Dendritic cell treated with granulocyte-macrophage colony-stimulating factor and Interleukin-4, amounts not matched to agents 40 ng/mL and 50 ng/mL, for 4 days (primary cell): Measurements from ENCODE around the gene RFWD3.
A peak's percentile ranks its signal among the peaks of the same experiment; 100 is the strongest.

Experiments
- H3K27ac Mint-ChIP-seq: one replicate; pipeline ENCODE4 v1.8.0; 2022; ENCODE audit warnings: mild to moderate bottlenecking, mixed read lengths
- H3K27me3 Mint-ChIP-seq: one replicate; pipeline ENCODE4 v1.8.0; 2022; ENCODE audit warnings: mild to moderate bottlenecking, mixed read lengths
- H3K36me3 Mint-ChIP-seq: one replicate; pipeline ENCODE4 v1.8.0; 2022; ENCODE audit warnings: low read depth, mixed read lengths
- H3K4me1 Mint-ChIP-seq: one replicate; pipeline ENCODE4 v1.8.0; 2022; ENCODE audit warnings: low read depth, mixed read lengths
- H3K4me3 Mint-ChIP-seq: one replicate; pipeline ENCODE4 v1.8.0; 2022; ENCODE audit warnings: mild to moderate bottlenecking, moderate library complexity, mixed read lengths
- H3K9me3 Mint-ChIP-seq: one replicate; pipeline ENCODE4 v1.8.0; 2022; ENCODE audit warnings: mixed read lengths
- intact Hi-C: fragments of 100-400 bp; cut with micrococcal nuclease; formaldehyde crosslinking; loops from one replicate; pipeline ENCODE4 v1.15.0; 2022

RFWD3 gene

DNA sequence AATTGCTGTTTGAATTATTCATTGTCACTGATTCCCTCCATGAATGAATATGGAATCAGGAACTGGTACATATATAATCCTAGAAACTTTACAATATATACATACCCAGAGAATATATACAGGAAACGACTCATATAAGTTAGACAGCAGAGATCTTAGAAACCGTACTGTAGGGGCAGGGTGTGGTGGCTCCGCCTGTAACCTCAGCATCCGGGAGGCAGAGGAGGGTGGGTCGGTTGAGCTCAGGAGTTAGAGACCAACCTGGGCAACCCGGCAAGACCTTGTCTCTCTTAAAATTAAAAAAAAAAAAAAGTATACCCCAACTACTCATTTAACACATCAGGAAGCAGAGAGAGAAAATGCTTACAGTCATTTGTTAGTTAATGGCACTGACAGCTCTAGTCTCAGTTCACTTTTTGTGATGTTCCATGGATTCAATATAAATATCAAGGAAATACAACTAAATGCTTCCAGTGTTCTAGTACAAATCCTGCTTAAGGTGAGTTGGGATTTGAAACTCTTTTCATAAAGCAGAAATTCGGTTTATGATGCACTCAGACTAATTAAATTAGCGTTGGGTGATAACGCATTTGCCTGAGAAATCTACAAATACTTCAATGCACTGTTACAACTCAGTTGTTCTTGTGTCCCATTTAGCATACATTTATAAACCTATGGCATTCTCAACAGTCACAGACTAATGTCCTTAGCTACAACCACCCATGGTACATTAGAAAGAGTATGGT, 65.4 kb downstream of the RFWD3 start:
- peaks cover 53% of the 10 kb centered on the region for H3K4me1 Mint-ChIP-seq
- H3K27ac Mint-ChIP-seq, result peak overlapping the region; percentile 39
- H3K4me3 Mint-ChIP-seq, result peak overlapping the region; percentile 52
- peaks cover 42% of the 10 kb centered on the region for H3K36me3 Mint-ChIP-seq
- no peaks in the 10 kb centered on the region for H3K9me3 Mint-ChIP-seq
- intact Hi-C loops, result loop anchor here (5.0 to 10.0 kb wide), 2 partner anchors 39 to 306 kb away; partner anchors contain the start of gene PSMD7
- H3K27me3 Mint-ChIP-seq, result no peaks in the 10 kb centered on the region

DNA sequence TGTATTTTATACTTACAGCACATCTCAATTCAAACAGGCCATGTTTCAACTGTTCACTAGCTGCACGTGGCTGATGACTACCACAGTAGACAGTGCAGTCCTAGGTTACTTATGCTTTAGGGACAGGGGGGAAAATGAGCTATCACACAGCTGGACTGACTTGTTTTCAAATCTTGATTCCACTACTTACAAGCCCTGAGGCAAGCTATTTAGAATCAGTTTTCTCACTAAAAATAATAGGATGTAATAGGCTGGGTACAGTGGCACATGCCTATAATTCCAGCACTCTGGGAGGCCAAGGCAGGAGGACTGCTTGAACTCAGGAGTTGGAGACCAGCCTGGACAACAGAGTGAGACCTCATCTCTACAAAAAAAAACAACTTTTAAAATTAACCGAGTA, 70.1 kb downstream of the RFWD3 start:
- intact Hi-C loops, result no loop called here
- H3K36me3 Mint-ChIP-seq, result peaks cover 43% of the 10 kb centered on the region
- H3K9me3 Mint-ChIP-seq, result no peaks in the 10 kb centered on the region
- H3K27me3 Mint-ChIP-seq, result no peaks in the 10 kb centered on the region
- H3K27ac Mint-ChIP-seq, result no peak overlapping the region
- H3K4me3 Mint-ChIP-seq, result no peak overlapping the region
- peaks cover 33% of the 10 kb centered on the region for H3K4me1 Mint-ChIP-seq

GRCh38 chr16:74592847-74593246, 73.8 kb downstream of the RFWD3 start:
- Mint-ChIP-seq H3K9me3 (no peaks in the 10 kb centered on the region), H3K4me3 (no peak overlapping the region), H3K27ac (no peak overlapping the region), H3K4me1 (peaks cover 36% of the 10 kb centered on the region), H3K27me3 (no peaks in the 10 kb centered on the region), H3K36me3 (peaks cover 20% of the 10 kb centered on the region)
- intact Hi-C loops, result no loop called here

DNA sequence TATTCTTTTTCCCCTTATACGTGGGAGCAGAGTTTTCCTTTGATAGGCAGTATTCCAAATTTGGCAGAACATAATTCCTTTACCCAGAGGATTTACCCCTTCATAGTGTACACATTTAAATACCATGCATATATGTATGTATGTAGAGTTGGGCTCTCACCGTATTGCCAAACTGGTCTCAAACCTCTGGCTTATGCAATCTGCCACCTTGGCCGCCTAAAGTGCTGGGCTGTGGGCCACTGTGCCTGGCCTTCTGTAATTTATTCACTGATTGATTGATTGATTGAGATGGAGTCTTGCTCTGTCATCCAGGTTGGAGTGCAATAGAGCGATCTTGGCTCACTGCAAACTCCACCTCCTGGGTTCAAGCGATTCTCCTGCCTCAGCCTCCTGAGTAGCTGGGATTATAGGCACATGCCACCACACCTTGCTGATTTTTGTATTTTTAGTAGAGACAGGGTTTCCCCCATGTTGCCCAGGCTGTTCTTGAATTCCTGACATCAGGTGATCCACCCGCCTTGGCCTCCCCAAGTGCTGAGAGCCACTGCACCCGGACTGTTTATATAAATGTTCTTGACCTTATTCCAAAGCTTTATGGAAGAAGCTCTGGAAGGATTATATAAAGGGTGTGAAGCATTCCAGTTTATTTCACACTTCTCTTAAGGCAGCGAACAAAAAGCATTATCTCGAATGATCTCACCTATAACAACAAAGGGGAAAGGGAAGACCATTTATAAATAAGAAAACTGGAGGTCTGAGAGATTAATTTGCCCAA, 74.6 kb downstream of the RFWD3 start:
- intact Hi-C loops, result no loop called here
- no peak overlapping the region for H3K4me3 Mint-ChIP-seq
- H3K9me3 Mint-ChIP-seq, result no peaks in the 10 kb centered on the region
- peak overlapping the region; percentile 59 for H3K27ac Mint-ChIP-seq
- H3K4me1 Mint-ChIP-seq, result peaks cover 42% of the 10 kb centered on the region
- peaks cover 16% of the 10 kb centered on the region for H3K36me3 Mint-ChIP-seq
- no peaks in the 10 kb centered on the region for H3K27me3 Mint-ChIP-seq

GRCh38 chr16:74586948-74587347, 79.7 kb downstream of the RFWD3 start:
- Mint-ChIP-seq H3K27ac (peak overlapping the region; percentile 8), H3K4me1 (peaks cover 70% of the 10 kb centered on the region), H3K36me3 (peaks cover 7% of the 10 kb centered on the region), H3K9me3 (no peaks in the 10 kb centered on the region), H3K27me3 (no peaks in the 10 kb centered on the region), H3K4me3 (no peak overlapping the region)
- intact Hi-C loops, result no loop called here

- intact Hi-C loops, result no loop called here
- Mint-ChIP-seq H3K4me1 (peaks cover 76% of the 10 kb centered on the region), H3K27me3 (no peaks in the 10 kb centered on the region), H3K9me3 (no peaks in the 10 kb centered on the region), H3K27ac (peak overlapping the region; percentile 8), H3K36me3 (peaks cover 7% of the 10 kb centered on the region), H3K4me3 (no peak overlapping the region)
Observed at GRCh38 chr16:74585846-74586443, 80.7 kb downstream of the RFWD3 start.

GRCh38 chr16:74583926-74584666, 82.6 kb downstream of the RFWD3 start:
- Mint-ChIP-seq H3K27me3 (no peaks in the 10 kb centered on the region), H3K36me3 (peaks cover 7% of the 10 kb centered on the region), H3K27ac (peak overlapping the region; percentile 19), H3K9me3 (no peaks in the 10 kb centered on the region), H3K4me1 (peaks cover 75% of the 10 kb centered on the region), H3K4me3 (no peak overlapping the region)
- intact Hi-C loops, result no loop called here

- H3K36me3 Mint-ChIP-seq, result peaks cover 7% of the 10 kb centered on the region
- no peaks in the 10 kb centered on the region for H3K9me3 Mint-ChIP-seq
- no peaks in the 10 kb centered on the region for H3K27me3 Mint-ChIP-seq
- intact Hi-C loops, result no loop called here
- H3K27ac Mint-ChIP-seq, result peak overlapping the region; percentile 15
- no peak overlapping the region for H3K4me3 Mint-ChIP-seq
- H3K4me1 Mint-ChIP-seq, result peaks cover 76% of the 10 kb centered on the region
Observed at GRCh38 chr16:74582970-74583369, 83.7 kb downstream of the RFWD3 start.

DNA sequence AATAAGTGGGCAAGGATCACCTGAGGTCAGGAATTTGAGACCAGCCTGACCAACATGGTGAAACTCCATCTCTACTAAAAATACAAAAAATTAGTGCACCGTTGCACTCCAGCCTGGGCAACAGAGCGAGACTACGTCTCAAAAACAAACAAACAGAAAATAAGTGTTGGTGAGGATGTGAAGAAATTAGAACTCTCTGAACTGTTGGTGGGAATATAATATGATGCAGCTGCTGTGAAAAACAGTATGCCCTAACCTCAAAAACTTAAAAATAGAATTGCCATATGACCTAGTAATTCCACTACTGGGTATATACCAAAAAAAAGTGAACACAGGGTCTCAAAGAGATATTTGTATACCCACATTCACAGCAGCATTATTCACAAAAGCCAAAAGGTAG, 85.8 kb downstream of the RFWD3 start:
- no peaks in the 10 kb centered on the region for H3K9me3 Mint-ChIP-seq
- H3K4me3 Mint-ChIP-seq, result no peak overlapping the region
- H3K27me3 Mint-ChIP-seq, result no peaks in the 10 kb centered on the region
- H3K4me1 Mint-ChIP-seq, result peaks cover 63% of the 10 kb centered on the region
- H3K27ac Mint-ChIP-seq, result no peak overlapping the region
- intact Hi-C loops, result no loop called here
- no peaks in the 10 kb centered on the region for H3K36me3 Mint-ChIP-seq

DNA sequence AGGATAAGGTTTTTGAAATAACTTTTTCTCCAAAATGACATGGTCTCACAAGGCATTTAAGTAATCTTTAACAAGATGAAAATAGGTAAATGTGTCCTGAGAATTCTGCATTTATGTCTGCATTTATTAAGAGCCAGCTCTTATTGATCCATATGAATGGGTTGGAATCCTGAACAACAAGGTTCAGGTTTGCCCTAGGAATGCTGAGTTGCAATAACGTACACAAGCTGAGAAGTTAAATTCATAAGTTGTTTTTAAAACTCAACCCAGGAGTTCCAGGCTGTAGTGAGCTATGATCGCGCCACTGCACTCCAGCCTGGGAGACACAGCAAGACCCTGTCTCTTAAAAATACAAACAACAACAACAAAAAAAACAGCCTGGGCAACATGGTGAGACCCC, 87.8 kb downstream of the RFWD3 start:
- Mint-ChIP-seq H3K36me3 (no peaks in the 10 kb centered on the region), H3K4me1 (peaks cover 53% of the 10 kb centered on the region), H3K9me3 (no peaks in the 10 kb centered on the region), H3K27me3 (no peaks in the 10 kb centered on the region), H3K27ac (peak overlapping the region; percentile 46), H3K4me3 (no peak overlapping the region)
- intact Hi-C loops, result no loop called here

- H3K36me3 Mint-ChIP-seq, result no peaks in the 10 kb centered on the region
- H3K27me3 Mint-ChIP-seq, result no peaks in the 10 kb centered on the region
- H3K4me3 Mint-ChIP-seq, result no peak overlapping the region
- no peak overlapping the region for H3K27ac Mint-ChIP-seq
- peaks cover 53% of the 10 kb centered on the region for H3K4me1 Mint-ChIP-seq
- H3K9me3 Mint-ChIP-seq, result no peaks in the 10 kb centered on the region
- intact Hi-C loops, result no loop called here
Observed at GRCh38 chr16:74578433-74578832, 88.2 kb downstream of the RFWD3 start.

- Mint-ChIP-seq H3K27me3 (no peaks in the 10 kb centered on the region), H3K4me1 (peaks cover 51% of the 10 kb centered on the region), H3K27ac (no peak overlapping the region), H3K36me3 (no peaks in the 10 kb centered on the region), H3K4me3 (no peak overlapping the region), H3K9me3 (no peaks in the 10 kb centered on the region)
- intact Hi-C loops, result no loop called here
Observed at GRCh38 chr16:74577882-74578366, 88.8 kb downstream of the RFWD3 start.

- H3K27ac Mint-ChIP-seq, result no peak overlapping the region
- H3K36me3 Mint-ChIP-seq, result peaks cover 11% of the 10 kb centered on the region
- no peaks in the 10 kb centered on the region for H3K27me3 Mint-ChIP-seq
- intact Hi-C loops, result no loop called here
- no peaks in the 10 kb centered on the region for H3K9me3 Mint-ChIP-seq
- no peak overlapping the region for H3K4me3 Mint-ChIP-seq
- H3K4me1 Mint-ChIP-seq, result peaks cover 42% of the 10 kb centered on the region
Observed at GRCh38 chr16:74575807-74576643, 90.7 kb downstream of the RFWD3 start.
